Measurements from ENCODE around the gene RHOG.

RHOG gene

GRCh38 chr11:3810446-3810845, 30.3 kb downstream of the RHOG start:
- TF ChIP-seq, protein P1, sequence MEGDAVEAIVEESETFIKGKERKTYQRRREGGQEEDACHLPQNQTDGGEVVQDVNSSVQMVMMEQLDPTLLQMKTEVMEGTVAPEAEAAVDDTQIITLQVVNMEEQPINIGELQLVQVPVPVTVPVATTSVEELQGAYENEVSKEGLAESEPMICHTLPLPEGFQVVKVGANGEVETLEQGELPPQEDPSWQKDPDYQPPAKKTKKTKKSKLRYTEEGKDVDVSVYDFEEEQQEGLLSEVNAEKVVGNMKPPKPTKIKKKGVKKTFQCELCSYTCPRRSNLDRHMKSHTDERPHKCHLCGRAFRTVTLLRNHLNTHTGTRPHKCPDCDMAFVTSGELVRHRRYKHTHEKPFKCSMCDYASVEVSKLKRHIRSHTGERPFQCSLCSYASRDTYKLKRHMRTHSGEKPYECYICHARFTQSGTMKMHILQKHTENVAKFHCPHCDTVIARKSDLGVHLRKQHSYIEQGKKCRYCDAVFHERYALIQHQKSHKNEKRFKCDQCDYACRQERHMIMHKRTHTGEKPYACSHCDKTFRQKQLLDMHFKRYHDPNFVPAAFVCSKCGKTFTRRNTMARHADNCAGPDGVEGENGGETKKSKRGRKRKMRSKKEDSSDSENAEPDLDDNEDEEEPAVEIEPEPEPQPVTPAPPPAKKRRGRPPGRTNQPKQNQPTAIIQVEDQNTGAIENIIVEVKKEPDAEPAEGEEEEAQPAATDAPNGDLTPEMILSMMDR (conservative IDR thresholded peaks at IDR 0.05; ENCODE audit: low read depth, low read length) = no peak
- DNase-seq (ENCODE audit: low read depth) = no peak
- no peak overlapping the region for H3K4me3 ChIP-seq (ENCODE audit: low read length)

- TF ChIP-seq, protein P1 (conservative IDR thresholded peaks at IDR 0.05; ENCODE audit: low read depth, low read length) = no peak
- DNase-seq (ENCODE audit: low read depth) = no peak
- no peak overlapping the region for H3K4me3 ChIP-seq (ENCODE audit: low read length)
These were observed 31.2 kb downstream of the RHOG start for GRCh38 chr11:3809624-3809928.

GRCh38 chr11:3808861-3809623, 31.7 kb downstream of the RHOG start:
- DNase-seq (ENCODE audit: low read depth) = peak; percentile 53
- TF ChIP-seq, protein P1 (conservative IDR thresholded peaks at IDR 0.05; ENCODE audit: low read depth, low read length) = peak; percentile 60
- H3K4me3 ChIP-seq (ENCODE audit: low read length) = peak overlapping the region; percentile 91

DNA sequence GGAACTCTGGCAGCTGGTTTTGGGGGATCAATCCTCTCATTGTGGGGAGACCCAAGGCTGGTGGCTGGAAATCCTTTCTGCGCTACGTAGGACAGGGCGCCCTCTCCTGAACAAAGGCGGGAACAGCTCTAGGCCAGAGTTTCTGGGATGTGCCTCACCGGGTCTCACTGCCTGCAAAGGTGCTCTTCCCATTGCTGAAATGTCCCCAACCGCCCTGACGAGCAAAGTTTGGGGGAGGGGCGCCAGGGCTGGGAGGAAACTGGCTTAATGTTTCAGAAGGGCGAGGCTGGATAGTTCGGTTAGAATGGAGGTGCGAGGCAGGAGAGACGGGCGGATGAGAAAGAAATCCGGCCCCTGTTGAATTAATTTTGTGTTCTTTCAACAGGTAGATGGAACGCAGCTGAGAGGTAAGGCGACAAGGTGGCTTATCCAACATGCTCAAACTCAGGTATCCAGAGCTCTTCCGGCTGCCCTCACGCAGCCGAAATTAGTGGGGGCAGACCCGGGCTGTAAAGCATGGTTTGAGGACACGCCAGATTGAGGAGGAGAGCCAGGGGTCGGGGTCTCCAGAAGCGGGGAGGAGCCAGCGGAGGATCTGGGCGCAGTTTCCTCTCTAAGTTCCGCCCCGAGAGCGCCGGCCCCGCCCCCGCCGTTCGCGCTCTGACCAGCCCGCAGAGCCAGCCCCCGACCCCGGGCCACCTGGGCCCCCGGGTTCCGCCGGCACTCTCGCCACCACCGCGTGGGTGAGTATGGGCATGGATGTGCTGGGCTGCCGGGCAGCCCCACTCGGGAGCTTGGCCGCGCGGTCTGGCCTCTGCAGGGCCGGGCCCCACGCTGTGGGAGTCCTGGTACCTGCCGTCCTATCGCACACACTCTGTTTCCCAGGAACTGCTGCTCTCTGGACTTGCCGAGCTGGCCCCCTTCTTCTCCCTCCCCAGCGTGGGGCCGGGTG, 32.6 kb downstream of the RHOG start, which contains the start of gene PGAP2:
TSS of gene PGAP2 (plus strand) at position 652 of the 952 bp plus-strand sequence. CDS start 2,700 bp downstream, outside the sequence.
- TF ChIP-seq, protein P1 (conservative IDR thresholded peaks at IDR 0.05; ENCODE audit: low read depth, low read length) = peak; percentile 84
- DNase-seq (ENCODE audit: low read depth) = no peak
- peak within 1 kb of the TSS; percentile 91 for H3K4me3 ChIP-seq (ENCODE audit: low read length)

DNA sequence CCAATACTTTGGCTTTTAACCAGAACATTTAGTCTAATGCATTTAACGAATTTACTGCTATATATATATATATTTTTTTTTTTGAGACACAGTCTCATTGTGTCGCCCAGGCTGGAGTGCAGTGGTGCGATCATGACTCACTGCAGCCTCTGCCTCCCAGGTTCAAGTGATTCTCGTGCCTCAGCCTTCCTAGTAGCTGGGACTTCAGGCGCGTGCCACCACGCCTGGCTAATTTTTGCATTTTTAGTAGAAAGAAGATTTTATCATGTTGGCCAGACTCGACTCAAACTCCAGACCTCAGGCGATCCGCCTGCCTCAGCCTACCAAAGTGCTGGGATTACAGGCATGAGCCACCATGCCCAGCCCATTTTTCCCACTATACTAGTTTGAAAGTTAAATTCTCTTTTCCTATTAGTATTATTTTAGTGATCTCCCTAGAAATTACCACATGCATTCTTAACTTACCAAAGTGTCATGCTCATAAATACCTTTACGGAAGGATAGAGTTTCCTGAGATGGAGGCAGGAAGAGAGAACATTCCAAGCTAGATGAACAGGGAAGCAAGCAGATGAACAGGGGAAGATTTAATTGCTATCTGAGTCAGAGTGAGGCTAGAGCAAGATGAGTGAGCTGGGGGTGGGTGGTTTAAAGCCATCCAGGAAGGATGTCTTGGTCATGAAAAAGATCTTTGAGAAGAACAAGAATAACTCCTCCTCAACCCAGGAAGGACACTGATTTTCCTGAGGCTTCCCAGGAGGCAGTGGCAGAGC, 36.8 kb downstream of the RHOG start:
- DNase-seq (ENCODE audit: low read depth) = no peak
- TF ChIP-seq, protein P1 (conservative IDR thresholded peaks at IDR 0.05; ENCODE audit: low read depth, low read length) = no peak
- H3K4me3 ChIP-seq (ENCODE audit: low read length) = no peak overlapping the region

- no peak for DNase-seq (ENCODE audit: low read depth)
- TF ChIP-seq, protein P1 (conservative IDR thresholded peaks at IDR 0.05; ENCODE audit: low read depth, low read length) = no peak
- no peak overlapping the region for H3K4me3 ChIP-seq (ENCODE audit: low read length)
These were observed 38.6 kb downstream of the RHOG start for GRCh38 chr11:3802011-3802790.
